Mucosa of stomach (tissue), 1 donor: ENCODE results near the gene ZNF771.
"Not testable (repeated sequence)": the region's sequence is repeated elsewhere in the genome, so short reads cannot be mapped to it uniquely, and the experiment has no call there.

Experiments used
- H3K27me3 ChIP-seq: one replicate; pipeline ENCODE4 v1.7.0; 2013; ENCODE audit warnings: mild to moderate bottlenecking, low read length; ENCODE audit not compliant: control insufficient read depth, insufficient read depth
- H3K36me3 ChIP-seq: one replicate; pipeline ENCODE4 v1.7.0; 2013; ENCODE audit warnings: low read length; ENCODE audit not compliant: control insufficient read depth, insufficient read depth
- H3K4me1 ChIP-seq: one replicate; pipeline ENCODE4 v1.7.0; 2013; ENCODE audit warnings: mild to moderate bottlenecking, low read length; ENCODE audit not compliant: control insufficient read depth, insufficient read depth
- H3K4me3 ChIP-seq: one replicate; pipeline ENCODE4 v1.7.0; 2013; ENCODE audit warnings: low read length
- H3K9ac ChIP-seq: one replicate; pipeline ENCODE4 v1.7.0; 2013; ENCODE audit warnings: mild to moderate bottlenecking, low read length, moderate library complexity
- H3K9me3 ChIP-seq: one replicate; pipeline ENCODE4 v1.7.0; 2013; ENCODE audit warnings: mild to moderate bottlenecking, low read length, moderate library complexity; ENCODE audit not compliant: control insufficient read depth
- donor health status: Pancreatic carcinoma.

ZNF771 gene

DNA sequence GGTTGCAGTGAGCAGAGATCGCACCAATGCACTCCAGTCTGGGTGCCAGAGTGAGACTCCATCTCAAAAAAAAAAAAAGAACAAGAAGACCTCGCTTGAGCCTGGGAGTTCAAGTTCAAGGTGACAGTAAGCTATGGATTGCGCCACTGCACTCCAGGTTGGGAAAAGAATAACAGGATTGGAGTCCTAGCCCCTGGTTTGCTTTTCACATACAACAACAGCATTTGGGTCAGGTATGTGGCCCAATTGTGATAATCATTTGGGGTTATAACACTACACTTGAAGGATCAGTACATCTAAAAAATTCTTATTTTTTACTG is 41.7 kb downstream of the ZNF771 start:
- no peak overlapping the region for H3K4me3 ChIP-seq
- H3K9me3 ChIP-seq, result no peaks in the 10 kb centered on the region
- H3K9ac ChIP-seq, result no peak overlapping the region
- no peaks in the 10 kb centered on the region for H3K36me3 ChIP-seq
- H3K4me1 ChIP-seq, result peaks cover 42% of the 10 kb centered on the region
- H3K27me3 ChIP-seq, result no peaks in the 10 kb centered on the region

DNA sequence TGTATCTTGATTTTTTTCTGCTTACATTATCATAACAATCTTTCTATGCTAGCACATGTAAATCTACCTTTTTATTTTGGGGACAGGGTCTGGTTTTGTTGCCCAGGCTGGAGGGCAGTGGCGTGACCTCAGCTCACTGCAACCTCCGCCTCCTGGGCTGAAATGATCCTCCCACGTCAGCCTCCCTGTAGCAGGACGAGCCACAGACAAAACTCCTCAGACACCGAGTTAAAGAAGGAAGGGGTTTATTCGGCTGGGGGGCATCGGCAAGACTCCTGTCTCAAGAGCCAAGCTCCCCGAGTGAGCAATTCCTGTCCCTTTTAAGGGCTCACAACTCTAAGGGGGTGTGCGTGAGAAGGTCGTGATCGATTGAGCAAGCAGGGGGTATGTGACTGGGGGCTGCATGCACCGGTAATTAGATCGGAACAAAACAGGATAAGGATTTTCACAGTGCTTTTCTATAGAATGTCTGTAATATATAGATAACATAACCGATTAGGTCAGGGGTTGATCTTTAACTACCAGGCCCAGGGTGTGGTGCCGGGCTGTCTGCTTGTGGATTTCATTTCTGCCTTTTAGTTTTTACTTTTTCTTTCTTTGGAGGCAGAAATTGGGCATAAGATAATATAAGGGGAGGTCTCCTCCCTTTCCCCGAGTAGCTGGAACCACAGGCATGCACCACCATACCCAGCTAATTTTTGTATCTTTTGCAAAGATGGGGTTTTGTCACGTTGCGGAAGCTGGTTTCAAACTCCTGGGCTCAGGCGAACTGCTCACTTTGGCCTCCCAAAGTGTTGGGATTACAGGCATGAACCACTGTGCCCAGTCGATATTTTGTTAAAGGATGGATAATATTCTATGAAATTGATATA is 45.5 kb downstream of the ZNF771 start:
- H3K36me3 ChIP-seq, H3K9ac ChIP-seq, H3K27me3 ChIP-seq, H3K4me3 ChIP-seq, H3K9me3 ChIP-seq: not testable (repeated sequence)
- H3K4me1 ChIP-seq, result peaks cover 16% of the 10 kb centered on the region

- no peaks in the 10 kb centered on the region for H3K36me3 ChIP-seq
- no peaks in the 10 kb centered on the region for H3K27me3 ChIP-seq
- peaks cover 5% of the 10 kb centered on the region for H3K4me1 ChIP-seq
- no peak overlapping the region for H3K4me3 ChIP-seq
- H3K9me3 ChIP-seq, result no peaks in the 10 kb centered on the region
- H3K9ac ChIP-seq, result no peak overlapping the region
Measured at GRCh38 chr16:30456302-30456701, 48.9 kb downstream of the ZNF771 start.

- Histone ChIP-seq H3K4me1 (peaks cover 2% of the 10 kb centered on the region), H3K27me3 (no peaks in the 10 kb centered on the region), H3K4me3 (no peak overlapping the region), H3K9ac (no peak overlapping the region), H3K36me3 (no peaks in the 10 kb centered on the region), H3K9me3 (no peaks in the 10 kb centered on the region)
Measured at GRCh38 chr16:30457256-30457655, 49.9 kb downstream of the ZNF771 start.

GRCh38 chr16:30457743-30458560 is 50.5 kb downstream of the ZNF771 start:
- no peaks in the 10 kb centered on the region for H3K27me3 ChIP-seq
- no peaks in the 10 kb centered on the region for H3K36me3 ChIP-seq
- H3K4me3 ChIP-seq, result no peak overlapping the region
- no peak overlapping the region for H3K9ac ChIP-seq
- no peaks in the 10 kb centered on the region for H3K9me3 ChIP-seq
- no peaks in the 10 kb centered on the region for H3K4me1 ChIP-seq

- H3K4me1 ChIP-seq, result no peaks in the 10 kb centered on the region
- H3K27me3 ChIP-seq, result no peaks in the 10 kb centered on the region
- H3K9ac ChIP-seq, result no peak overlapping the region
- no peak overlapping the region for H3K4me3 ChIP-seq
- no peaks in the 10 kb centered on the region for H3K9me3 ChIP-seq
- H3K36me3 ChIP-seq, result no peaks in the 10 kb centered on the region
Measured at GRCh38 chr16:30458561-30459394, 51.4 kb downstream of the ZNF771 start.

DNA sequence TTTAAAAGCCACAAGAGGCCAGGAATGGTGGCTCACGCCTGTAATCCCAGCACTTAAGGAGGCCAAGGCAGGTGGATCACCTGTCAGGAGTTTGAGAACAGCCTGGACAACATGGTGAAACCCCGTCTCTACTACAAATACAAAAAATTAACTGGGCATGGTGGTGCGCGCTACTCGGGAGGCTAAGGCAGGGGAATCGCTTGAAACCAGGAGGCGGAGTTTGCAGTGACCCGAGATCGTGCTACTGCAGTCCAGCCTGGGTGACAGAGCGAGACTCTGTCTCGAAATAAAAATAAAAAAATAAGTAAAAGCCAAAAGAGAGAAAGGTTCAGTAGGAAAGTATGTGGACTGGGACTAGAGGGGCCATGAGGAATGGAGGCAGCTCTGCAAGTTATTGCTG is 52.0 kb downstream of the ZNF771 start:
- H3K9ac ChIP-seq, result no peak overlapping the region

GRCh38 chr16:30461426-30461825 is 54.0 kb downstream of the ZNF771 start:
- H3K4me3 ChIP-seq, H3K4me1 ChIP-seq: not testable (repeated sequence)

More for the DNA sequence above, 52.0 kb downstream of the ZNF771 start:
- Histone ChIP-seq H3K27me3 (no peaks in the 10 kb centered on the region), H3K4me1 (no peaks in the 10 kb centered on the region), H3K4me3 (no peak overlapping the region), H3K9me3 (no peaks in the 10 kb centered on the region), H3K36me3 (no peaks in the 10 kb centered on the region)

GRCh38 chr16:30464078-30464477 is 56.7 kb downstream of the ZNF771 start:
- H3K36me3 ChIP-seq, result no peaks in the 10 kb centered on the region
- no peaks in the 10 kb centered on the region for H3K9me3 ChIP-seq
- no peaks in the 10 kb centered on the region for H3K27me3 ChIP-seq
- H3K4me1 ChIP-seq, result no peaks in the 10 kb centered on the region
- H3K4me3 ChIP-seq, result no peak overlapping the region
- no peak overlapping the region for H3K9ac ChIP-seq

More at GRCh38 chr16:30461426-30461825, 54.0 kb downstream of the ZNF771 start:
- not testable (repeated sequence) for H3K9ac ChIP-seq, H3K27me3 ChIP-seq, H3K36me3 ChIP-seq, H3K9me3 ChIP-seq
